ENCODE measurements around the gene SCFD2.

DNA sequence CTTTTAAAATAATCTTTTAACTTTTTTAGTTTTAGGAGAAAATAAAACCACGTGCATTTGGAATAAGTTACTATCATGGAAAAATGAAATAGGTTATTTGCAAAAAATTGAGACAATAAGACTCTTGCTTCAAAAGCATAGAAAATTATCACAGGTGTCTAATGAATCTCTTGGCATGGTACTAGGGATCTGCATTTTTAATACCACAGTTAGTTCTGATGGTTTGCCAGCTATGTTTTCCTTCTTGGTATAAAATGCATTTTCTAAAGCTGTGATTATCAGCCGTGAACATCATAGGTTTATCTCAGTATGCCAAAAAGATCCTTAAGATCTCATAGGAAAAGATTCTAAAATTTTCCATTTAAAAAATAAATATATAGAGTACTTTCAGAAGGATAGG, 419.9 kb downstream of the SCFD2 start:
- TF ChIP-seq EZH2 (IDR thresholded peaks at IDR 0.05; ENCODE audit: borderline replicate concordance, low read length) = no peak
- TF ChIP-seq, protein P1, sequence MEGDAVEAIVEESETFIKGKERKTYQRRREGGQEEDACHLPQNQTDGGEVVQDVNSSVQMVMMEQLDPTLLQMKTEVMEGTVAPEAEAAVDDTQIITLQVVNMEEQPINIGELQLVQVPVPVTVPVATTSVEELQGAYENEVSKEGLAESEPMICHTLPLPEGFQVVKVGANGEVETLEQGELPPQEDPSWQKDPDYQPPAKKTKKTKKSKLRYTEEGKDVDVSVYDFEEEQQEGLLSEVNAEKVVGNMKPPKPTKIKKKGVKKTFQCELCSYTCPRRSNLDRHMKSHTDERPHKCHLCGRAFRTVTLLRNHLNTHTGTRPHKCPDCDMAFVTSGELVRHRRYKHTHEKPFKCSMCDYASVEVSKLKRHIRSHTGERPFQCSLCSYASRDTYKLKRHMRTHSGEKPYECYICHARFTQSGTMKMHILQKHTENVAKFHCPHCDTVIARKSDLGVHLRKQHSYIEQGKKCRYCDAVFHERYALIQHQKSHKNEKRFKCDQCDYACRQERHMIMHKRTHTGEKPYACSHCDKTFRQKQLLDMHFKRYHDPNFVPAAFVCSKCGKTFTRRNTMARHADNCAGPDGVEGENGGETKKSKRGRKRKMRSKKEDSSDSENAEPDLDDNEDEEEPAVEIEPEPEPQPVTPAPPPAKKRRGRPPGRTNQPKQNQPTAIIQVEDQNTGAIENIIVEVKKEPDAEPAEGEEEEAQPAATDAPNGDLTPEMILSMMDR (conservative IDR thresholded peaks at IDR 0.05 in 1 of 2, IDR thresholded peaks at IDR 0.05 in 1 of 2; ENCODE audit: extremely low read depth in 1 of 2, insufficient read depth in 1 of 2, low read depth in 1 of 2, low read length in 2 of 2) = no peak
